HepG2 (cell line): ENCODE results near the gene CAMTA1. TPM values are rescaled to one million over a fixed set of nuclear protein-coding genes. Genes with fewer than 3 reads are reported as not detected.

Source experiments
- ATAC-seq: fragments of 200-7000 bp; cut with Tn5 transposase; 3 replicates; pipeline ENCODE4 v1.9.1; 2020; ENCODE audit warnings: mild to moderate bottlenecking, moderate library complexity
- BruUV-seq: library from RNA; stranded (reverse); fragments of 400-500 nt; replicated peaks from 2 replicates; lab custom pipeline; 2021; lab: Mats Ljungman, UMichigan
- CTCF ChIA-PET: fragments of 300-600 bp; formaldehyde crosslinking; extraction: SDS; loops from one replicate; lab custom pipeline; 2021; ENCODE audit warnings: low total read pairs, inconsistent platforms, low intra/inter-chr PET ratio; lab: Yijun Ruan, JAX
- POLR2A ChIA-PET: fragments of 350-600 bp; sonication (Branson Sonifier 250); formaldehyde crosslinking; loops from one replicate; lab custom pipeline; 2020; ENCODE audit warnings: antibody characterized with exemption, inconsistent platforms; lab: Yijun Ruan, JAX
- DNase-seq: peaks from one replicate; pipeline ENCODE4 v3.0.0-alpha.2; 2015; ENCODE audit warnings: low spot score
- FAIRE-seq: peaks from 3 replicates; lab custom pipeline; 2011; peaks lifted over from hg19 to GRCh38; lab: Jason Lieb, UNC
- H2AFZ ChIP-seq: one replicate; pipeline ENCODE4 v1.6.1; 2011; ENCODE audit warnings: low read length, inconsistent platforms
- H3K27ac ChIP-seq: fragments of 300-600 bp; 3 replicates; pipeline ENCODE4 v1.8.0; 2011; ENCODE audit warnings: mixed run types, mild to moderate bottlenecking, mixed read lengths, low read length, inconsistent platforms; ENCODE audit not compliant: insufficient read depth; ENCODE audit errors: extremely low read length
- H3K27me3 ChIP-seq, 2 experiments: fragments of 200-600 bp in 1 of 2; 2 replicates in 1 of 2; 3 replicates in 1 of 2; pipeline versions ENCODE4 v1.6.0 to v1.8.0; 2011; ENCODE audit warnings: low read length in 2 of 2, mild to moderate bottlenecking in 2 of 2, moderate library complexity in 2 of 2, inconsistent platforms in 1 of 2; ENCODE audit not compliant: insufficient read depth in 2 of 2, control insufficient read depth in 1 of 2
- H3K36me3 ChIP-seq, 2 experiments: fragments of 200-600 bp in 1 of 2; replicated peaks in 1 of 2; 2 replicates in 1 of 2; 3 replicates in 1 of 2; pipeline versions ENCODE4 v1.5.1 to v1.8.0; 2011; ENCODE audit warnings: low read length in 2 of 2, inconsistent platforms in 1 of 2; ENCODE audit not compliant: insufficient read depth in 2 of 2, control insufficient read depth in 1 of 2
- H3K4me1 ChIP-seq: 2 replicates; pipeline ENCODE4 v1.5.1; 2012; ENCODE audit warnings: low read length, inconsistent platforms; ENCODE audit not compliant: insufficient read depth
- H3K4me2 ChIP-seq: 2 replicates; pipeline ENCODE4 v1.6.0; 2011; ENCODE audit warnings: low read depth, low read length, inconsistent platforms
- H3K4me3 ChIP-seq, 3 experiments: fragments of 200-600 bp in 1 of 3; sonication (generic), shearing (Covaris generic) in 1 of 3; replicated peaks in 1 of 3; 2 replicates each; pipeline ENCODE4 v1.5.1; 2011 to 2016; ENCODE audit warnings: low read length in 3 of 3, inconsistent platforms in 2 of 3, low read depth in 2 of 3, mild to moderate bottlenecking in 2 of 3, control low read depth in 1 of 3, mixed read lengths in 1 of 3; ENCODE audit not compliant: insufficient read depth in 1 of 3
- H3K79me2 ChIP-seq: one replicate; pipeline ENCODE4 v1.6.1; 2011; ENCODE audit warnings: low read length, inconsistent platforms; ENCODE audit not compliant: insufficient read depth
- H3K9ac ChIP-seq: 2 replicates; pipeline ENCODE4 v1.6.0; 2011; ENCODE audit warnings: mild to moderate bottlenecking, low read depth, low read length, inconsistent platforms; ENCODE audit not compliant: insufficient read depth
- H3K9me3 ChIP-seq: 2 replicates; pipeline ENCODE4 v1.5.1; 2012; ENCODE audit warnings: mild to moderate bottlenecking, low read length
- H4K20me1 ChIP-seq: 2 replicates; pipeline ENCODE4 v1.6.0; 2011; ENCODE audit warnings: inconsistent platforms, mild to moderate bottlenecking, low read length, moderate library complexity; ENCODE audit not compliant: insufficient read depth
- RORA ChIP-seq: sonication (generic); formaldehyde crosslinking; IDR thresholded peaks from 2 replicates; pipeline ENCODE4 v1.5.0; 2020; ENCODE audit warnings: mild to moderate bottlenecking, missing genetic modification reagents, moderate library complexity
- ZFY ChIP-seq: sonication (generic); formaldehyde crosslinking; IDR thresholded peaks from 2 replicates; pipeline ENCODE4 v1.4.0; 2020; ENCODE audit warnings: missing genetic modification reagents
- ZNF256 ChIP-seq: sonication (generic); formaldehyde crosslinking; conservative IDR thresholded peaks from 2 replicates; pipeline ENCODE4 v1.4.0; 2020; ENCODE audit warnings: missing genetic modification reagents
- ZNF281 ChIP-seq: sonication (generic); formaldehyde crosslinking; IDR thresholded peaks from 2 replicates; pipeline ENCODE4 v1.4.0; 2020; ENCODE audit warnings: missing genetic modification reagents, borderline replicate concordance
- ZNF841 ChIP-seq: sonication (generic); formaldehyde crosslinking; IDR thresholded peaks from 2 replicates; pipeline ENCODE4 v1.8.1; 2023; ENCODE audit warnings: missing genetic modification reagents, borderline replicate concordance
- WGBS: methylation state at CpG from one replicate; pipeline ENCODE4 v1.1.6; 2017; ENCODE audit warnings: low lambda C conversion rate; 5-methylcytosine and 5-hydroxymethylcytosine counted together
- in situ Hi-C: cut with HindIII; loops from 2 replicates; pipeline ENCODE4 v1.10.0; 2017; ENCODE audit warnings: low pct_unique_long_range_greater_than_20kb; ENCODE audit not compliant: extremely low pct_ligation_motif_present
- intact Hi-C: fragments of 100-400 bp; cut with micrococcal nuclease; formaldehyde crosslinking; loops from one replicate; pipeline ENCODE4 v1.10.0; 2022; ENCODE audit not compliant: unreplicated experiment
- polyA plus RNA-seq, 8 experiments: library from polyadenylated mRNA; depleted of rRNA in 3 of 8; stranded (reverse) in 7 of 8; unstranded in 1 of 8; fragments of >200 nt; fragmentation: Illumina TruSeq in 4 of 8; extraction: Trizol in 4 of 8; gene quantifications; 2 replicates each; pipeline versions ENCODE4 v1.2.1 to v1.2.3, GENCODE V29; 2011 to 2016; ENCODE audit warnings: low read depth in 4 of 8, missing spikeins in 1 of 8, mixed read lengths in 1 of 8; ENCODE audit not compliant: insufficient read depth in 1 of 8
- total RNA-seq, 5 experiments: library from RNA; depleted of rRNA; stranded (reverse); fragments of >200 nt; fragmentation: Illumina TruSeq; extraction: Trizol; gene quantifications; 2 replicates each; pipeline ENCODE4 v1.2.3, GENCODE V29; 2016; ENCODE audit warnings: low read depth in 1 of 5

CAMTA1 gene
- total and polyA plus RNA-seq, 2 of the 13 experiments (the other 11 are each of a cell fraction or from before 2014, with no cell fraction given), result 25.0 to 36.4 TPM

- intact Hi-C loops (no loop called here), in situ Hi-C loops (no loop called here)
- Histone ChIP-seq H3K36me3 (peaks cover 1 to 16% of the 10 kb centered on the region in 2 experiments; a peak in 2 of 5 replicates), H3K4me3 (no peak overlapping the region), H3K79me2 (no peaks in the 10 kb centered on the region), H3K9me3 (peaks cover 5% of the 10 kb centered on the region; the same call in 1 of the 2 replicates), H3K27me3 (no peaks in the 10 kb centered on the region), H4K20me1 (no peaks in the 10 kb centered on the region), H2AFZ (no peak overlapping the region), H3K27ac (no peak overlapping the region), H3K4me2 (no peak overlapping the region), H3K4me1 (no peaks in the 10 kb centered on the region), H3K9ac (no peak overlapping the region)
- no peak for DNase-seq
- POLR2A ChIA-PET, result no interaction called here
- 86% methylated on average over 4 of the region's 4 CpGs for WGBS
- no TSS peak for BruUV-seq
- TF ChIP-seq ZNF841 (CRISPR knock-in tag) (no peak), ZNF256 (no peak), ZNF281 (CRISPR knock-in tag) (no peak), RORA (CRISPR knock-in tag) (no peak), ZFY (CRISPR knock-in tag) (no peak)
- CTCF ChIA-PET, result no interaction called here
- FAIRE-seq, result no peak
- ATAC-seq, result no peak
Measured at GRCh38 chr1:6850537-6850936, 65.3 kb downstream of the CAMTA1 start.
